ENCODE measurements around the gene FAU.
"Not testable (repeated sequence)": the region's sequence is repeated elsewhere in the genome, so short reads cannot be mapped to it uniquely, and the experiment has no call there.

FAU gene

DNA sequence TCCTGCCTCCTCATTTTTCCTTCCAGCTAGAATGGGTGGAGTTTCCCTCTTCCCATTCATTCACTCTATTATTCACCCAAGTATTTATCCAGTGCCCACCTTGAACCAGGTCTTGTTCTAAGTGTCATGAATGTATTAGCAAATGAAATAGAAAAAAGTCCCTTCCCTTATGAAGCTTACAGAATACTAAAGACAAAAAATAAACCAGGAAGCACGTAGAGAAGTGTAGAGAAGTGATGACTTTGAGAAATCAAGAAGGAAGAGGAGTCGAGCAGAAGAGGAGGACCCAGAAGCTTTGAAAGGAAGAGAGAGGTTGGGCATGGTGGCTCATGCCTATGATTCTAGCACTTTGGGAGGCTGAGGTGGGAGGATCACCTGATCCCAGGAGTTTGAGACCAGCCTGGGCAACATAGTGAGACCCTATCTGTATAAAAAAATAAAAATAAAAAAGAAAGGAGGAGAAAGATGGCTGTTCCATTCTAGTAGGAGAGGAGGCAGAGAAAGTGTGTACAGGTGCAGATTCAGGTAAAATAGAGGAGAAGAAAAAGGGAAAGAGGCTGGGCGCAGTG is 29.5 kb upstream of the FAU start:
- DNase-seq (ENCODE audit: insufficient read length, low spot score) = no peak
- no peak for FAIRE-seq
- TF ChIP-seq, protein P1, sequence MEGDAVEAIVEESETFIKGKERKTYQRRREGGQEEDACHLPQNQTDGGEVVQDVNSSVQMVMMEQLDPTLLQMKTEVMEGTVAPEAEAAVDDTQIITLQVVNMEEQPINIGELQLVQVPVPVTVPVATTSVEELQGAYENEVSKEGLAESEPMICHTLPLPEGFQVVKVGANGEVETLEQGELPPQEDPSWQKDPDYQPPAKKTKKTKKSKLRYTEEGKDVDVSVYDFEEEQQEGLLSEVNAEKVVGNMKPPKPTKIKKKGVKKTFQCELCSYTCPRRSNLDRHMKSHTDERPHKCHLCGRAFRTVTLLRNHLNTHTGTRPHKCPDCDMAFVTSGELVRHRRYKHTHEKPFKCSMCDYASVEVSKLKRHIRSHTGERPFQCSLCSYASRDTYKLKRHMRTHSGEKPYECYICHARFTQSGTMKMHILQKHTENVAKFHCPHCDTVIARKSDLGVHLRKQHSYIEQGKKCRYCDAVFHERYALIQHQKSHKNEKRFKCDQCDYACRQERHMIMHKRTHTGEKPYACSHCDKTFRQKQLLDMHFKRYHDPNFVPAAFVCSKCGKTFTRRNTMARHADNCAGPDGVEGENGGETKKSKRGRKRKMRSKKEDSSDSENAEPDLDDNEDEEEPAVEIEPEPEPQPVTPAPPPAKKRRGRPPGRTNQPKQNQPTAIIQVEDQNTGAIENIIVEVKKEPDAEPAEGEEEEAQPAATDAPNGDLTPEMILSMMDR (IDR thresholded peaks at IDR 0.05; ENCODE audit: insufficient read depth, missing control alignments) = no peak

GRCh38 chr11:65150509-65151299 is 28.8 kb upstream of the FAU start:
- no peak for FAIRE-seq
- TF ChIP-seq, protein P1 (IDR thresholded peaks at IDR 0.05; ENCODE audit: insufficient read depth, missing control alignments) = no peak
- no peak for DNase-seq (ENCODE audit: insufficient read length, low spot score)

DNA sequence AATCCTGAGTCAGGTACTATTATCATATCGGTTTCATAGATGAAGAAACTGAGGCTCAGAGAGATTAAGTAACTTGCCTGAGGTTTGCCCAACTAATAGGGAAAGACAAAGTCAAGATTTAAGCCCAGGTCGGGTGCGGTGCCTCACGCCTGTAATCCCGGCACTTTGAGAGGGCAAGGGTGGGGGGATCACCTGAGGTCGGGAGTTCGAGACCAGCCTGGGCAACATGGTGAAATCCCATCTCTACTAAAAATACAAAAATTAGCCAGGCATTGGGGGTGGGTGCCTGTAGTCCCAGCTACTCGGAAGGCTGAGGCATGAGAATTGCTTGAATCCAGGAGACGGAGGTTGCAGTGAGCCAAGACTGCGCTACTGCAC is 28.2 kb upstream of the FAU start:
- DNase-seq (ENCODE audit: insufficient read length, low spot score); FAIRE-seq: not testable (repeated sequence)

DNA sequence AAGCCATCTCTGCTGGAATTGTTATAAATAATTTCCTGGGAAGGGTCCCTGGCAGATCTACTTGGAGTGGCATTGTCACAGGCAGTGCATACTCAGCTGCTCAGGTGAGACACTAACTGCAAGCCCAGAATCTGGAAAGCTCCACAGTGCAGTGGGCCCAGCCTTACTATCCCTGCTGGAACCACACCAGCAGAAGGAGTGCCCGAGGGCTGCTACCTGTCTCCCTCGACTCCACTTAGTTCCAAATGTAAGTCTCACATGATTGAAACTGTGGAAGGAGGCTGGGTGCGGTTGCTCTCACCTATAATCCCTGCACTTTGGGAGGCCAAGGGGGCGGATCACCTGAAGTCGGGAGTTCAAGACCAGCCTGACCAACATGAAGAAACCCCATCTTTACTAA is 26.7 kb upstream of the FAU start:
- DNase-seq (ENCODE audit: insufficient read length, low spot score) (no peak), FAIRE-seq (no peak)
- TF ChIP-seq, protein P1 (IDR thresholded peaks at IDR 0.05; ENCODE audit: insufficient read depth, missing control alignments) = no peak

- DNase-seq (ENCODE audit: insufficient read length, low spot score) = no peak
- TF ChIP-seq, protein P1 (IDR thresholded peaks at IDR 0.05; ENCODE audit: insufficient read depth, missing control alignments) = no peak
- no peak for FAIRE-seq
Measured at GRCh38 chr11:65147352-65148075, 25.6 kb upstream of the FAU start.

GRCh38 chr11:65141896-65142494 is 20.1 kb upstream of the FAU start:
- TF ChIP-seq, protein P1 (IDR thresholded peaks at IDR 0.05; ENCODE audit: insufficient read depth, missing control alignments) = no peak
- no peak for FAIRE-seq
- DNase-seq (ENCODE audit: insufficient read length, low spot score) = no peak

- no peak for FAIRE-seq
- no peak for DNase-seq (ENCODE audit: insufficient read length, low spot score)
- TF ChIP-seq, protein P1 (IDR thresholded peaks at IDR 0.05; ENCODE audit: insufficient read depth, missing control alignments) = no peak
Measured at GRCh38 chr11:65136515-65137096, 14.7 kb upstream of the FAU start.
